Smooth muscle cell (in vitro differentiated cells): Measurements from ENCODE around the gene C10orf62. TPM values are rescaled to one million over a fixed set of nuclear protein-coding genes. Genes with fewer than 3 reads are reported as not detected.

Experiments used
- DNase-seq: peaks from one replicate; lab custom pipeline; 2025; ENCODE audit not compliant: unreplicated experiment; lab: John Stamatoyannopoulos, UW
- H2AFZ ChIP-seq: fragments of 200-600 bp; sonication (generic); 2 replicates; pipeline ENCODE4 v1.6.0; 2016; ENCODE audit warnings: antibody characterized with exemption, low read depth, mild to moderate bottlenecking
- H3F3A ChIP-seq: fragments of 200-600 bp; sonication (generic); 2 replicates; pipeline ENCODE4 v1.6.0; 2017; ENCODE audit warnings: antibody characterized with exemption, low read depth
- H3K27ac ChIP-seq: fragments of 200-600 bp; sonication (generic); 2 replicates; pipeline ENCODE4 v1.5.1; 2016; ENCODE audit warnings: low read depth, mild to moderate bottlenecking
- H3K27me3 ChIP-seq: fragments of 200-600 bp; sonication (generic); 2 replicates; pipeline ENCODE4 v1.6.1; 2016; ENCODE audit warnings: low read depth, mild to moderate bottlenecking
- H3K36me3 ChIP-seq: fragments of 200-600 bp; sonication (generic); 2 replicates; pipeline ENCODE4 v1.5.1; 2016; ENCODE audit warnings: low read depth
- H3K4me1 ChIP-seq: fragments of 200-600 bp; sonication (generic); 2 replicates; pipeline ENCODE4 v1.5.1; 2016; ENCODE audit warnings: low read depth
- H3K4me2 ChIP-seq: fragments of 200-600 bp; sonication (generic); 2 replicates; pipeline ENCODE4 v1.6.0; 2016; ENCODE audit warnings: mild to moderate bottlenecking
- H3K4me3 ChIP-seq: fragments of 200-600 bp; sonication (generic); 2 replicates; pipeline ENCODE4 v1.5.1; 2016; ENCODE audit warnings: mild to moderate bottlenecking
- H3K79me2 ChIP-seq: fragments of 200-600 bp; sonication (generic); 2 replicates; pipeline ENCODE4 v1.6.0; 2016; ENCODE audit warnings: low read depth, mild to moderate bottlenecking
- H3K9ac ChIP-seq: fragments of 200-600 bp; sonication (generic); 2 replicates; pipeline ENCODE4 v1.6.0; 2016; ENCODE audit warnings: low read depth
- H3K9me3 ChIP-seq: fragments of 200-600 bp; sonication (generic); replicated peaks from 2 replicates; pipeline ENCODE4 v1.5.1; 2016; ENCODE audit warnings: low read depth
- H4K20me1 ChIP-seq: fragments of 200-600 bp; sonication (generic); 2 replicates; pipeline ENCODE4 v1.6.0; 2016; ENCODE audit warnings: low read depth
- CTCF ChIP-seq: fragments of 200-600 bp; sonication (generic); IDR thresholded peaks from 2 replicates; pipeline ENCODE4 v1.5.1; 2017; ENCODE audit warnings: borderline replicate concordance, mild to moderate bottlenecking, antibody characterized with exemption; ENCODE audit not compliant: insufficient read depth, poor library complexity, severe bottlenecking
- WGBS: methylation state at CpG from one replicate; pipeline ENCODE4 v1.1.7; 2016; ENCODE audit warnings: low lambda C conversion rate; 5-methylcytosine and 5-hydroxymethylcytosine counted together
- polyA plus RNA-seq: library from polyadenylated mRNA; unstranded; fragments of >200 nt; fragmentation: Nextera tagmentation; extraction: Ambion mirVana; gene quantifications from 2 replicates; pipeline ENCODE4 v1.2.1, GENCODE V29; 2016
- total RNA-seq: library from RNA; depleted of rRNA; stranded (reverse); fragments of >200 nt; gene quantifications from 2 replicates; pipeline ENCODE4 v1.2.3, GENCODE V29; 2014

The C10orf62 gene
- total and polyA plus RNA-seq, 2 experiments from 2014 or later = not detected

GRCh38 chr10:97566336-97566996, 23.1 kb upstream of the C10orf62 start:
- no peaks in the 10 kb centered on the region for H3K4me1 ChIP-seq
- H3K27me3 ChIP-seq = no peaks in the 10 kb centered on the region
- peaks cover 28% of the 10 kb centered on the region for H3K79me2 ChIP-seq
- TF ChIP-seq CTCF = no peak
- 93% methylated on average over 2 of the region's 2 CpGs for WGBS
- peaks cover 4% of the 10 kb centered on the region for H3F3A ChIP-seq
- no peak overlapping the region for H3K9ac ChIP-seq
- H3K9me3 ChIP-seq = no peaks in the 10 kb centered on the region
- H4K20me1 ChIP-seq = peaks cover 23% of the 10 kb centered on the region
- no peaks in the 10 kb centered on the region for H3K36me3 ChIP-seq
- H2AFZ ChIP-seq = no peak overlapping the region
- no peak overlapping the region for H3K27ac ChIP-seq
- no peak overlapping the region for H3K4me3 ChIP-seq
- no peak overlapping the region for H3K4me2 ChIP-seq
- DNase-seq = no peak

- peaks cover 18% of the 10 kb centered on the region for H3K79me2 ChIP-seq
- no peak overlapping the region for H2AFZ ChIP-seq
- H3F3A ChIP-seq = peaks cover 5% of the 10 kb centered on the region
- WGBS = 97% methylated on average over 15 of the region's 15 CpGs
- H3K4me3 ChIP-seq = no peak overlapping the region
- H3K27me3 ChIP-seq = no peaks in the 10 kb centered on the region
- no peak overlapping the region for H3K4me2 ChIP-seq
- H3K27ac ChIP-seq = no peak overlapping the region
- TF ChIP-seq CTCF = no peak
- no peak for DNase-seq
- H3K36me3 ChIP-seq = no peaks in the 10 kb centered on the region
- H4K20me1 ChIP-seq = peaks cover 23% of the 10 kb centered on the region
- H3K9ac ChIP-seq = no peak overlapping the region
- peaks cover 6% of the 10 kb centered on the region for H3K4me1 ChIP-seq
- H3K9me3 ChIP-seq = no peaks in the 10 kb centered on the region
Observed at GRCh38 chr10:97567891-97568290, 21.6 kb upstream of the C10orf62 start.

DNA sequence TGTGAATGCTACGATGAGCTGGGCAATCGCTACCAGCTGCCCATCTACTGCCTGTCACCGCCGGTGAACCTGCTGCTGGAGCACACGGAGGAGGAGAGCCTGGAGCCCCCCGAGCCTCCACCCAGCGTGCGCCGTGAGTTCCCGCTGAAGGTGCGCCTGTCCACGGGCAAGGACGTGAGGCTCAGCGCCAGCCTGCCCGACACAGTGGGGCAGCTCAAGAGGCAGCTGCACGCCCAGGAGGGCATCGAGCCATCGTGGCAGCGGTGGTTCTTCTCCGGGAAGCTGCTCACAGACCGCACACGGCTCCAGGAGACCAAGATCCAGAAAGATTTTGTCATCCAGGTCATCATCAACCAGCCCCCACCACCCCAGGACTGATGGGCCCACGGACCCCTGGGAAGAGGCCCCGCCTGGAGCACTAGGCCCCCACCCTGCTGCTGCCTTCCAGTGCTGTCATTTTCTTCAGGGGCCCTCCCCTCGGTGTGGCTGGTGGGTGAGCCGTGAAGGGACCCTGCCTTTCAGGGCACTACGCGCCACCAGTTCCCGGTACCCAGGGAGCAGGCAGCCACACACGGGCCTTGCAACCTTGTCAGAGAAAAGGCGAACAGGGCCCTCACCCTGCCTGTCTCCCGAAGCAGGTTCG, 19.3 kb upstream of the C10orf62 start:
- H3K4me2 ChIP-seq = no peak overlapping the region
- H3K27ac ChIP-seq = no peak overlapping the region
- H3K27me3 ChIP-seq = no peaks in the 10 kb centered on the region
- H3K36me3 ChIP-seq = no peaks in the 10 kb centered on the region
- no peak overlapping the region for H2AFZ ChIP-seq
- 97% methylated on average over 29 of the region's 33 CpGs for WGBS
- peaks cover 9% of the 10 kb centered on the region for H3K79me2 ChIP-seq
- H3K9me3 ChIP-seq = no peaks in the 10 kb centered on the region
- no peak for DNase-seq
- H3F3A ChIP-seq = peaks cover 5% of the 10 kb centered on the region
- no peak overlapping the region for H3K9ac ChIP-seq
- H3K4me1 ChIP-seq = peaks cover 7% of the 10 kb centered on the region
- no peak for TF ChIP-seq CTCF
- peaks cover 16% of the 10 kb centered on the region for H4K20me1 ChIP-seq
- no peak overlapping the region for H3K4me3 ChIP-seq
